KBM-7 (cell line): Measurements from ENCODE around the gene CREBBP.

Experiments
- DNase-seq: peaks from one replicate; pipeline ENCODE4 v3.0.0-alpha.2; 2015
- in situ Hi-C: fragments of 300-500 bp; cut with MboI; formaldehyde crosslinking; loops from 2 replicates; pipeline ENCODE4 v1.14.3; 2020; ENCODE audit warnings: low sequenced_read_pairs, low pct_unique_long_range_greater_than_20kb, mixed read lengths

CREBBP gene

GRCh38 chr16:3882531-3882930 is 2.0 kb upstream of the CREBBP start:
- in situ Hi-C loops, result no loop called here
- no peak for DNase-seq

- in situ Hi-C loops, result no loop called here
- no peak for DNase-seq
These were observed 1.0 kb upstream of the CREBBP start for GRCh38 chr16:3881499-3881990.

- in situ Hi-C loops, result no loop called here
- no peak for DNase-seq
These were observed 487 bp downstream of the CREBBP start for GRCh38 chr16:3879887-3880564.

GRCh38 chr16:3879258-3879886 is 1.1 kb downstream of the CREBBP start:
- DNase-seq, result peak; percentile 47
- in situ Hi-C loops, result no loop called here

- peak; percentile 59 for DNase-seq
- in situ Hi-C loops, result no loop called here
These were observed 1.9 kb downstream of the CREBBP start for GRCh38 chr16:3878610-3879009.

GRCh38 chr16:3876695-3877094 is 3.8 kb downstream of the CREBBP start:
- no peak for DNase-seq
- in situ Hi-C loops, result no loop called here

DNA sequence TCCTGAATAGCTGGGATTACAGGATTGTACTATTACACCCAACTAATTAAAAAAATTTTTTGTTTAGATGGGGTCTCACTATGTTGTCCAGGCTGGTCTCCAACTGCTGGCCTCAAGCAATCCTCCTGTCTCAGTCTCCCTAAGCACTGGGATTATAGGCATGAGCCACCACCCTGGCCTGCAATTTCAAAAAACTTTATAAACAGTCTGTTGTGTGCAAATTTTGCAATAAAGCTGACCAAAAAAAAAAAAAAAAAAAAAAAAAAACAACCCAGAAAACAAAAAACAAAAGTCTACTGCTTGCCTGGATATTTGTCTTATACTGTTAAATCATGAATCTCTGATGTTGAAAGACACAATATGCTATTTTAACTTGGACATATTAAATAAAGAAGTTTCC is 4.4 kb downstream of the CREBBP start:
- DNase-seq, result no peak
- in situ Hi-C loops, result no loop called here

GRCh38 chr16:3874794-3875692 is 5.5 kb downstream of the CREBBP start:
- no peak for DNase-seq

DNA sequence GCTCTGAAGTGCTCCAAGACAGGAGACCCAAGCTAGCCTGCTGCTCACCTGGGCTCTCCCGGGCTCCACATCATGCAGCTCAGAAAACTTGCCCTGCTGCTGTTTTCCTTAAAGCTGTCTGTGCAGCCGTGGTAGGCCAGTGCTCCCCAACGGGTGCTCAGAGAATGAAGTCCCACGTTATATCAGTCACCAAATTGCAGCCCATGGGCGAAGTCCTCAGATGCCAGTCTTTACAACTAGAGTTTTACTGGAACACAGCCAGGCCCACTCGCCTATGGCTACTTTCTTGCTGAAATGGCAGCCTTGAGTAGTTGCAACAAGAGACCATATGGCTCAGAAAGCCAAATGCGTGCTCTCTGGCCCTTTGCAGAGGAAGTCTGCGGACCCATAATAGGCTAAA is 6.3 kb downstream of the CREBBP start:
- no peak for DNase-seq
- in situ Hi-C loops, result no loop called here

More at GRCh38 chr16:3874794-3875692, 5.5 kb downstream of the CREBBP start:
- in situ Hi-C loops, result no loop called here

DNA sequence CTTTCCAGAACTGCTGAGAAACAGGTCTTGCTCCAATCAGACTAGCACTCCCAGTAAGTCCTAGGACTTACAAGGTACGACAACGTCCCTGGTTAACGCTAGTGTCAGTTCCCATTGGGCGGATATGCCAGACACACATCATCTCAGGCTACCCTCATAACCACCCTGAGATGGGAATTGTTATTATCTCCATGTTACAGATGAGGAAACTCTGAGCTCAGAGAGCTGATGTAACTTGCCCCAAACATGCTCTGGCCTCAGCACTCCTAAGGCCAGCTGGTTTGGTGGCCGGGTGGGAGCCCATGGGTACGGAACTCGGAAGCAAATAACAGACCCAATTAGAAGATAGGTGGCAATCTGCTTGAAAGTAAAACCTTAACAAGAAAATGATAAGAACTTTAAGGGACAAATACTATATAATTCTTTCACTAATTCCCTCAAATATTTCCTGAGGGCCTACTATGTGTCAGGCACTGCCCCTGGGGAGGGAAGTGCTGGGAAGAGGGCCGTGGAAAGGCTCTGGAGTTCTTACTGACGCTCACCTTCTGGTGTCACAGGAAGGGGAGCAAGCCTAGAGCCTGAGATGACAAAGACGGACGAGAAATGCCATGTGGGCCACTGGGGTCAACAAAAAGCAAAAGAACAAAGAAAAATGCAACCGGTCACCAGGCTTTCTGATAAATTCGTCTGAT is 6.9 kb downstream of the CREBBP start:
- in situ Hi-C loops, result no loop called here
- no peak for DNase-seq

DNA sequence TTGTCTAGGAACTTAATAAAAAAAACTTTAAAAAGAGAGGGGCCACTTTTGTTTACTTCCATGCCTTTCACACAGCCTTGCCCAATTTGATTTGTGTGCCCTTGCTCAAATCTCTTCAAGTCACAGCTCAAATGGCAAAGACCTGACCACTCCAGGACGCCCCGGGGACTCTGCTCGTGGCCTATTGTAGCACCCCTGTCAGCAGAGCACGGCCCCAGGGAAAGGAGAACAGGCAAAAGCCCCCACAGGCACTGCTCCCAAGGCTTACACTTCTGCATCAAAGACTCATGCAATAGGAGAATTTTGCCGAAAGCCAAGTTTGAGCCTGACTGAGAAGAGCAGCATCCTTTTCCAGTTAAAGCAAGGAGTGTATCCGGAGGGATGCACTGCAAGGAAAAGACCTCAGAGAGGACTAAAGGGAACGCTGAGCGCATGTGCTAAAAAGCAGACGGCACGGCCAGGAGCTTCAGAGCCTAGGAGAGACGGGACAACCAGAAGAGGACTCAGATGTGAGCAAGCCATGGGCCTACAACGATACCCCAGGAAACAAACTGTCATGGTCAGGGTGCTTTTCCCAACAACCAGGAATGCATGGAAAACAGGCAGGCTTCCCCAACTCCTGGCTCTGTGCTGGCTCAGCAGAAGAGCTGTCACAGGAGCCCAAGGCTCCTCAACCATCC is 8.2 kb downstream of the CREBBP start:
- in situ Hi-C loops, result no loop called here
- DNase-seq, result no peak

GRCh38 chr16:3868967-3869366 is 11.5 kb downstream of the CREBBP start:
- in situ Hi-C loops, result no loop called here
- no peak for DNase-seq

- no peak for DNase-seq
- in situ Hi-C loops, result no loop called here
These were observed 12.0 kb downstream of the CREBBP start for GRCh38 chr16:3868556-3868955.

DNA sequence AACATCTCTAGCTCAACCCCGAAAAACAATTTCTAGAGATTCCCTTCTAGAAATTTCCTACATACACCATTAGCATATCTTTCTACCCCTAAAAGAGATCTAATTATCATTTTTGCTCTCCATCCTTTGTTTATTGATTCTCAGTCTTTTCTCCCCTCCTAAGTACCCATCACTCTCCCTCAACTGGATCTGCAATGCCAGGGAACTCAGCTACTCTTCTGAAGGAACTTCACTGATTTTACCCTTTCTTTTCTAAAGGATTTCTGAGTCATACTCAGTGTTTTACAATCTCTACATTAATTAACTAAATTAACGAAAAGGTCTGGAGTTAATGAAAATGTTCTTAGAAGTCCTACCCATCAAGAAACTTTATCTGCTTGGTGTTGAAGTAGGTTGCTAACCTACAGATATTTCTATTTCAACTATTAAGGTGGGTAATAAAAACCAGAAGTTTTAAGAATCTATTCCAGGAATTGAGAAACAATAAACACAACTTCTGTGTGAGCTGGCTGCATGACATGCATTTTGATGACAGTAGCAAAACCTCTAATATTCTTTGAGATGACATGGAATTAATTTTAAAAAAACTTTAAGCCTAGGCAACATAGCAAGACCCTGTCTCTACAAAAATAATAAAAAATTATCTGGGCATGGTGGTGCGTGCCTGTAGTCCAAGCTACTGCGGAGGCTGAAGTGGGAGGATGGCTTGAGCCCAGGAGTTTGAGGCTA is 13.6 kb downstream of the CREBBP start:
- in situ Hi-C loops, result no loop called here
- no peak for DNase-seq

GRCh38 chr16:3865241-3865640 is 15.3 kb downstream of the CREBBP start:
- in situ Hi-C loops, result no loop called here
- DNase-seq, result no peak

DNA sequence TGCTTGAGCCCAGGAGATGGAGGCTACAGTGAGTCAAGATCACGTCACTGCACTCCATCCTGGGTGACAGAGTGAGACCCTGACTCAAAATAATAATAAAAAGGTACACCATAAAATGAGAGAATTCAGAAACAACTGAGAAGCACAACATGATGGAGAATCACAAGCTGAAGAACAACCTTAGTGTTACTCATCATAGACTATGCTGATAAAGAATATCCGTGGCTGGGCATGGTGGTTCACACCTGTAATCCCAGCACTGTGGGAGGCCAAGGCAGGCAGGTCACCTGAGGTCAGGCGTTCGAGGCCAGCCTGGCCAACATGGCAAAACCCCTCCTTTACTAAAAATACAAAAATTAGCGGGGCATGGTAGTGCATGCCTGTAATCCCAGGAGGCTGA is 16.0 kb downstream of the CREBBP start:
- in situ Hi-C loops, result no loop called here
- DNase-seq, result no peak

DNA sequence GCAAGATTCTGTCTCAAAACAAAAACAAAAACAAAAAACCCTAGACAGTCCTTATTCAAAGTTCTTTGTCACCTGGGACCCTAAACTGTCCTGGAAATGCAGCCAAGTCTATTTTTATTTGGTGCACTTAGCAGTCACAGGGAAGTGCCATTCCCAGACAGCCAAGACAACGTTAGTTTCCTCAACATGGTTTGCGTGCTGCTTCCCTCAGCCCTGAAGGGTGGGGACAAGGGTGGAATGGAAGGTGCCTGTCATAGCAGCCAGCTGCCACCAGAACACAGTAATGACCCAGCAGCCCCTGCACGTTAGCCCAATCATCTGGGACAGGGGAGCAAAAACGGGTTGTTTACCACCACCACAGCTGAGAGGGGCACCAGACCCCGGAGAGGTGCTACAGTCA is 16.9 kb downstream of the CREBBP start:
- in situ Hi-C loops, result no loop called here
- DNase-seq, result no peak

DNA sequence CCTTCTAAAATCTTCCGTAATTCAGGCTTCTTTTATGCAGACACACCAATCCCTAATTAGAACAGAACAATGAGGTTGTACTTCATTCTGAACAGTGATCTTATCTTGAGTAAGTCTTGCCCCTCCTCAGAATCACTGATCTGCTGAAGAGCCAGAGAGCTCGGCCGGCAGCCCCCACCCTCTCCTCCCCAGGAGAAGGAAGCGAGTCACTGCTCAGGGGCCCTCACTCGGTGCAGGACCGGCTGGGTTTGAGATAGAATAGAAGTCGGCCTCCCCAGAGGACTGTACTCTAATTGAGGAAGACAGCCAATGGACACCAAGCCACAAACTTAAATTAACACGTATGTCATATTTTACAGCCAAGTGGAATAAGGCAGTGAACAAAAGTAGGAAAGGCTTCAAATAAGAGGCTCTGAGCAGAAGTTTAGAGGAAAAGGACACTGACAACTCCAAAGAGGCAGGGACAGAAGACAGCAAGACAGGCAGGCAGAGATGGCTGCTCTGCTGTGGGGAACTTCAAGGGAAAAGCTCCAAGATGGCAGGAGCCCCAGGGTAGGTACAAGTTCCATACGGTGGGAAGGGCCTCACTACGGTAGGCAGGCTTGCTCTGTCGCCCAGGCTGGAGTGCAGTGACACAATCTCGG is 18.6 kb downstream of the CREBBP start:
- in situ Hi-C loops, result no loop called here
- peak; percentile 68 for DNase-seq
